LoVo (cell line): ENCODE data around the gene UAP1L1.

Experiments used
- DNase-seq: peaks from one replicate; pipeline ENCODE4 v3.0.0-alpha.2; 2016; ENCODE audit warnings: low spot score

The UAP1L1 gene

DNA sequence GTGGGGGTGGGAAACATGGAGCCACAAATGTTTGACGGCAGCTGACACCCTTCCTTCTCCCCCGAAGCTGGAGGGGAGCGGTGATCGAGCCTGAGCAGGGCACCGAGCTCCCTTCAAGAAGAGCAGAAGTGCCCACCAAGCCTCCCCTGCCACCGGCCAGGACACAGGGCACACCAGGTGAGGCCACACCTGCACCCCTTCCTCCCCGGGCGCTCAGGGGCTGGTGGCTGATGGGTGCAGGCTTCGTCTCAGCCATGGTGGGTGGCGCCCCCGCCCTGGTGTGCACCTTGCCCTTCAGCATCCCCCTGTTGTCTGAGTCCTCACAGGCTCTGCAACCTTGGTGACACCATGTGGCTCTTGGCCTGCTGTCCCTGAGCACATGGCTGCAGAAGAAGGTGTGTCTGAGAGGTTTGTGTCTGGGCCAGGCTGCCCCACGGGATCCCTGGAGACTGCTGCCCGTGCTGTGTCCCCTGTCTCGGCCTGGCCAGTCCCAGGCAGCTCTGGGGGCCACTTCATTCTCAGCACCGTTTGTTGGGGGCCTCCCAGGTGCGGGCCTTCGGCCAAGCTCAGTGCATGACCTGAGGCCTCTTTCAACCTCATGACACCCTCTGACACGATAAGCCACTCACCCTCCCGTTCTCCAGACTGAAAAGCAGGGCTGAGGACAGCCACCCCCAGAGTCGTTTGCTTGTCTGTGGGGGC lies 20.6 kb downstream of the UAP1L1 start:
- DNase-seq: no peak

DNA sequence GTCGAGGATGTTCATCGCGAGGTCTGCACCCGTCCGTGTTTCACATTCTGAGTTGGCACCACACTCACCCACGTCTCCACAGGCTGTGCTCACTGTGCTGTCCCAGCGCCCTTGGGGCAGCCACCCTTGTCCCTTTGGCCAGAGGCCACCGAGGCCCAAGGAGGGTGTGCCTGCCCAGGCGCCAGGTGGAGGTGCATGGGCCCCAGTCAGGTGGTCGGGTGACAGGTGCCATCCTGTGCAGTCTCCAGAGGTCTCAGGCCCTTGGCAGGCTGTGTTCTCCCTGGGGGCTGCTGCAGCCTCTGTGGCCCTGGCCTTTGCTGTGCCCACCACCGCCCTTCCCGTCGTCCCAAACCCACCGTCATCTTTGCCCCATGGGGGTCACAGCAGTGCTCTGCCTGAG lies 21.9 kb downstream of the UAP1L1 start:
- no peak for DNase-seq

- no peak for DNase-seq
Observed at GRCh38 chr9:137103206-137103999, 26.1 kb downstream of the UAP1L1 start.

DNA sequence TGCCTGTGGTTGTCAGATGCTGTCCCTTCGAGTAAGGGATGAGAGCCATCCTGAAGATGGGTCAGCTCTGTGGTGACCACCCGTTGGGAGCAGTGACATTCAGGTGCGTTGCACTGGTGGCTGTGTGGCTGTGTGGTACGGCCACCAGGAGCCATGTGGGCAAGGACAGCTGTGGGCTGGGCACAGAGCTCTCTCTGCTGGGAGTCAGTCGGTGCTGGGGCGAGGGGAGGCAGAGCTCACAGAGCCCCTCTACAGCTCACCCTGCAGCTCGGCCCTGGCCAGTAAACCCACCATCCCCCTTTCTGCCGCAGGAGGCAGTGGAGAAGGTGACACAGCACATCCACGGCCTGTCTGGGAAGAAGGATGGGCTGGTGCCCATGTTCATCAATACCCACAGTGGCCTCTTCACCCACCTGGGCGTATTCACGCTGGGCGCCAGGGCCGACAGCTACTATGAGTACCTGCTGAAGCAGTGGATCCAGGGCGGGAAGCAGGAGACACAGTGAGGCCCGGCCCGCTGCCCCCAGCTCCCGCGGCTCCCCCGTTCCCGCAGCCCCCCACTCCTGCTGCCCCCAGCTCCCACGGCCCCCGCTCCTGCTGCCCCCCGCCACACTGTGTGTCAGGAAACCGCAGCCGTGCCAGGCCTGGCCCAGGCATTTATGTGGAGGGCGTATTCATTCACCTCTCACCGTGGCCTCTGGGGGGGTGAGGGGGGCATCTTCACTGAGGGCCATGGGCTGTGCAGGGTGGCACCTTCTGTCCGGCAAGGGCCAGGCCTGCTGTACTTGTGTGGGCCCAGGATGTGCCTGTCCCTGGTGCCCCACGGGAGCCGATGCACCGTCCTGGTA lies 28.7 kb downstream of the UAP1L1 start:
- DNase-seq: no peak

DNA sequence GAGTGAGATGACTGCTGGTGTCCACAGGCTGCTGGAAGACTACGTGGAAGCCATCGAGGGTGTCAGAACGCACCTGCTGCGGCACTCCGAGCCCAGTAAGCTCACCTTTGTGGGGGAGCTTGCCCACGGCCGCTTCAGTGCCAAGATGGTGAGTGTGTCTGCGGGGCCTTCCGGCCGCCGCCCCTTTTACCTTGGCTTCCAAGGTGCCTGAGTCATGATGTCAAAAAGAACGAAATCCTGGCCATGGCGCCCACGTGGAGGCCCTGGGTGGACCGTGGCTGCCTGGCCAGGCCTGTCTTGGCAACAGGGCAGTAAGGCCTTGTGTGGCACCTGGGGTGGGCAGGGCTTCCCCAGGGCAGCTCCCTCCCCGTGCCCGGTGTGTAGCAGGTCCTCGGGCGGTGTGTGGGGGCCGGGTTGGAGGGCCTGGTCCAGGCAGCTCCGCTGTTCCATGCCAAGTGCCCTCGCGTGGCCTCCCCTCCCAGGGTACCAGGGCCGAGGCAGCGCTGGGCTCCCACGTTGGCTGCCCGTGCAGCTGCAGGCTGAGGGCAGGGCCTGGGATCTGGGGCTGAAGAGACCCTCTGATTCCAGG lies 29.4 kb downstream of the UAP1L1 start:
- DNase-seq: no peak

GRCh38 chr9:137107312-137107921 lies 30.1 kb downstream of the UAP1L1 start:
- no peak for DNase-seq

DNA sequence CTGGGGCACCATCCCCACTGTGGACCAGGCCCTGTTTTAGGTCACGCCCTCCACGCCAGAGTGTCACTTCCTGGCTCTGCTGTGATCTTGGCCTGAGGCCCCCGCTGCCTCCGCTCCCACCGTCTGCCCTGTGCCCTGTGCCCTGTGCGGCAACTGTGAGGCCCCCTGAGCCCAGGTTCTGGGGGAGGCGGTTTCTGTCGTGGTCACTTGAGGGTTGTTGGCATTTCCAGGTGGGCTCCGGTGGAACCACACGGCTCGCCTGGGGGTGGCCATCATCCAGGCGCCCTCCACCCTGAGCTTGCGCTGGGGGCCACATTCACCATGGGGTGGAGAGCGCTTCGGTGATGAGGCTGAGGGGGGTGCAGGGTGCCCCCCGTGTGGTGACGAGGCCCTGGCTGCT lies 30.7 kb downstream of the UAP1L1 start:
- no peak for DNase-seq

- no peak for DNase-seq
Observed at GRCh38 chr9:137108608-137109249, 31.4 kb downstream of the UAP1L1 start.

DNA sequence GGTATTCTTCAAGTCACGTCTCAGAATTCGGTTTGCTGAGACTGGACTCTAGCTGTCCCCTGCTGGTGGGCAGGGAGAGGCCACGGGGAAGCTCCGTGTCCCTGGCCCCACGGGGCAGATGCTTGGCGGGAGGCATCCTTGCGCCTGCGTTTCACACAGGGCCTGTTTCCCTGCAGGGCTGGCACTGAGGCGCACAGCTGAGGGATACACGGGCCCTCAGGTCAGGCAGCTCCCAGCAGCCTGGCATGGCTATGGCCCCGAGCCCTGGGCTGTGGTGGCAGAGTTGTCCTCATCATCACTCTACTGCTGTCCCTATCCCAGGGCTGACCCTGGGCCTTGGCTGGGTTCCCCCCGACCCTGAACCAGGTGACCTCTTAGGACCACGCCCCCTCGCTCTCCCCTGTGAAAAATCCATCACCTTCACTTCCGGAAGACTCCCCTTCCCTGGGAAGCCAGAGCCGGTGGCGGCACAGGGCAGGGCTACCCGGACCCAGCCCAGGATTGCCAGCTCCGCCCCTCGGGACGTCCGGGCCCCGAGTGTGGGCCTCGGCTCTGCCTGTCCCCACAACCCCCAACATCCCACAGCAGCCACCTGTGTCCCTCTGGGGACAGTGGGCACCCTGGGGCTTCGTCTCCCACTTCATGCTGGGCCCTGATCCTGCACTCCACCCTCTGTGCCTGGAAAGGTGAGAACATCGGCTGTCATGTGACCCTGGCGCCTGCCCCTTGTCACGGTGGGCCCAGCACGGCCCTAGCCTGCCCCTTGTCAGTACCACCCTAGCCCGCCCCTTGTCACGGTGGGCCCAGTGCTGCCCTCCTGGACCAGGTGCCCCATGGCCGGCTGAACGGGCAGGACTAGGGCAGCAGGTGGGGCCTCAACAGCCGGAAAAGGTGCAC lies 32.2 kb downstream of the UAP1L1 start:
- no peak for DNase-seq

- DNase-seq: no peak
Observed at GRCh38 chr9:137110147-137110910, 33.0 kb downstream of the UAP1L1 start.

DNA sequence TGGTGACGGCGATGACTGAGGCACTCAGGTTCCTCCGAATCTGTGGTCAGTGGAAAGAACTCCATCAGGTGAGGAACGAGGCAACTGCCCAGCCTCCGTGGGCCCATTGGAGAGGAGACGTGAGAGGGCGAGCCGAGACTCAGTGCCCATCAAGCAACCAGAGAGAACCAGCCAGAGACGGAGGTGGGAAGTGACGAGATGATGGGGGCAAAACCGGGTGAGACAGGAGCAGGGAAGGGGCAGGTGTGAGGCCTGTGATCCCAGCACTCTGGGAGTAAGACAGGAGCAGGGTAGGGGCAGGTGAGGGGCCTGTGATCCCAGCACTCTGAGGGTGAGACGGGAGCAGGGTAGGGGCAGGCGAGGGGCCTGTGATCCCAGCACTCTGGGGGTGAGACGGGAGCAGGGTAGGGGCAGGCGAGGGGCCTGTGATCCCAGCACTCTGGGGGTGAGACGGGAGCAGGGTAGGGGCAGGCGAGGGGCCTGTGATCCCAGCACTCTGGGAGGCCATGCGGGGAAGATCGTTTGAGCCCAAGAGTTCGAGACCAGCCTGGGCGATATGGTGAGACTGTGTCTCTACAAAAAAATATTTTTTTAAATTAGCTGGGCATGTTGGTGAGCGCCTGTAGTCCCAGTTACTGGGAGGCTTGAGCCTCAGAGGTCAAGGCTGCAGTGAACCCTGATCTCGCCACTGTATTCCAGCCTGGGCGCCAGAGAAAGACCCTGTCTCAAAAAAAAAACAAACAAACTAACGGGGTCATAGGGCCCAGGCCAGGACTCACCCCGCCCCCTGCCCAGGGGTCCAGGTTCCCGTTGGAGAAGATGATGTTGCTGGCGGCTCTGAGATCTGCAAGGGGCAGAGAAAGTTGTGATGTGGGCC lies 33.8 kb downstream of the UAP1L1 start:
- no peak for DNase-seq

- no peak for DNase-seq
Observed at GRCh38 chr9:137111788-137112563, 34.7 kb downstream of the UAP1L1 start.

DNA sequence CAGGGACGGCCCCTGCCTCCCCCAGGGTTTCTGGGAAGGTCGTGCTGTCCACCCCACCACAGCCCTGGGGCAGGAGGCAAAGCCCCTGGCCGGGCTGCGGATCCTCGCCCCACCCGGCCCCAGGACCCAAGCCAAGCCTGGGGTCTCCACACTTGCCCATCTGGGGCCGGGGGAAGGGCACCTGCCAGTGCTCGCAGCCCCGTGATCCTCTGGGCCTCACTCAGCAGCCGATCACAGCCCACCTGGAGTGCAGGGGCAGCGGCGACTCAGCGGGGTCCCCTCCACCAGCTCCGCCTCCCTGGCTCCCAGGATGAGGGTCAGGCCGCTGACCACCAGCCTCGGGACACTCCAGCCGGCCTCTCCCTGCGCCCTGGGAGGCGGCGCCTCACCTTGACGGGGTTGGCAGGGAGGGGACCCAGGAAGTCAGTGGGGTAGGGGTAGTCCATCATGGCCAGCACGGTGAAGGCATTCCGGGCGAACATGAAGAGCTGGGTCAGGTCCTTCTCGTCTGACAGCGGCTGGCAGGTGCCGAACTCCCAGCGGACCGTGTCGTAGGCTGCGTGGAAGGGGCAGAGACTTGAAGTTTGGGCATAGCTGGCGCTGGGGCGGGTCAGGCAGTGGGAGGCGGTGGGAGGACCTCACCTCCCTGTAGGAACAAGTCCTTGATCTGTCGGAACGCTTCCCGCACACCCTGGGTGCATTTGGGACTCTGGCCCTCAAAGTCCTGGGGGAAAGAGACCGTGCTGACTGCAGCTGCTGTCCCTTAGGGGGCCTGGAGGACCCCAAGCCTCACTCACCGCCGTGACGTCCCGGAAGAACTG lies 35.5 kb downstream of the UAP1L1 start:
- no peak for DNase-seq

- no peak for DNase-seq
Observed at GRCh38 chr9:137113385-137114159, 36.3 kb downstream of the UAP1L1 start.

DNA sequence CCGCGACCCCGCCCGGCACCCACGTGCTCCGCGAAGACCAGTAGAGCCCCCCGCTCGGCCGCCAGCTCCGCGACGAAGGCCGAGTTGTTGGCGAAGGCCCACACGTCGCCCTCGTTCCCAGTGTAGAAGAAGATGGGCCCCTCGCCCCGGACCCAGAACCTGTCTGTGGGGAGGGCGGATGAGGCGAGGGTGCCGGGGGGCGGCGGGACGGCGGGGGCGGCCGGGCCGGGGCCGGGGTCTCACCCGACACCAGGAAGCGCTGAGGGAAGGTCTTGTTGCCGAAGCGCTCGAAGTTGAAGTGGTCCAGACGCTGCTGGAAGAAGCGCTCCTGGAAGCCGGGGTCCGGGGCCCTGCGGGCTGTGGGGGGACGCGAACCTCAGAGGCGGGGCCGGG lies 36.9 kb downstream of the UAP1L1 start:
- no peak for DNase-seq
